ENCODE measurements around the gene PEX11A.
"Not testable (repeated sequence)": the region's sequence is repeated elsewhere in the genome, so short reads cannot be mapped to it uniquely, and the experiment has no call there.

Gene PEX11A, protein sequence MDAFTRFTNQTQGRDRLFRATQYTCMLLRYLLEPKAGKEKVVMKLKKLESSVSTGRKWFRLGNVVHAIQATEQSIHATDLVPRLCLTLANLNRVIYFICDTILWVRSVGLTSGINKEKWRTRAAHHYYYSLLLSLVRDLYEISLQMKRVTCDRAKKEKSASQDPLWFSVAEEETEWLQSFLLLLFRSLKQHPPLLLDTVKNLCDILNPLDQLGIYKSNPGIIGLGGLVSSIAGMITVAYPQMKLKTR

DNA sequence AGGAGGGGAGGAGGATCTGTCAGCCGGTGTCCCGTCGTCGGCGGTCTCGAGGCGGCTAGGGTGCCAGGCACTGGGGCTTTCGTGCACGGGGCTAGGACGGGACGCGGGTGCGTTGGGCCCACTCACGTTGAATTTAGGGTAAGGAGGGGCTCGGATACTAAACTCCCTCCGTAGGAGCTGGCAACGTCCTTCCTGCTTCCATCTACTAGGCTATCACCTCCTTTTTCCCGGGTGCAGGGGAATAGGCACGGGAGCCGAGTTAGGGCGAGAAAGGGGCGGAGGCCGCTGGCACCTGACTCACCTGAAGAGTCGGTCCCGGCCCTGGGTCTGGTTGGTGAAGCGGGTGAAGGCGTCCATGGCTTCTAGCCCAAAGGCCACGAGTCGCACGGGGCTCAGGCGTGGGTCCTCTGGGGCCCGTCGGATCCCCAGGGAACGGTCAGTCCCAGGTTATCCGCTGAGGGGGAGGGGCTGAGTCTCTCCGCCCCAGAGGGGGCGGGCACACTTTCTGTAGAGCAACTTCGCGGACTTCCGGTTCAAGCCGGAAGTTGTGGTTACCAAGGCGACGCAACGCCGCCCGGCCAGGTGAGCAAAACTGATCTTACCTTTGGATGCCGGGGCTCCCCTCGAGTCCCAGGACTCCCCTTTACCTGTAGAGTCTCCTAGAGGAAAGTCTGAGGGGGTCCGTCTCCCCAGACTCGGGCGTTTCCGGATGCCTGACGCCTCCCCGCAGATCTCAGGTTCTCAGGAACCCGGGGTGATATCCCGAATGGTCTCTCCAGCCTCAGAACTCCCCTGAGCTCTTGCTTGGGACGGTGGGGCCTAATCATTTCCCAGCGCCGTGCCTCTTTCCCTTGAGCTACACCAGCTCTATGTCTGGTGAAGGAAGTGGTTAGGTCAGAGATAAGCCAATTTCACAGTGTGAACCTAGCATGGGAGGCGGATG is at the start of gene PEX11A, which contains the start of gene WDR93:
PEX11A (minus strand) TSS at position 479 of the 943 bp plus-strand sequence; CDS start at position 357, 122 bp downstream.
WDR93 (plus strand) TSS at position 536 of the 943 bp plus-strand sequence. CDS start 10,936 bp downstream, outside the sequence.
- DNase-seq (ENCODE audit: low spot score), result peak; percentile 78

DNA sequence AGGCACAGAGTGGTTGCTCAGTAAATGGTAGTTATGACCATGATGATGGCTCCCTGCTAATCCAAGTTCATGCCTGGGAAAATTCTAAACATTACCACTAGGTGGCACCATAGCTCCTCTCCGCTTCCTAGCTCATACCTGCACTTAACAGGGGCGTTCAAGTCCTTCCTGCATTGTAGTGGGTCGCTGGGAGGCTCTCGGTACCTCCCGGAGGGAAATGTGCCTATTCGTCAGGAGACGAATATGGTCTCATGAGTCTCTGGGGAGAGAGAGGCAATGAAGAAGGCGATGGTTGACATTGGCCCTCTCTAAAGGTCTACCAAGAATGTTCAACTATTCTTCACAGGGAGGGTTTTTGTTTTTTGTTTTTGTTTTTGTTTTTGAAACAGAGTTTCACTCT is 49.6 kb upstream of the PEX11A start:
- peak; percentile 80 for DNase-seq (ENCODE audit: low spot score)

DNA sequence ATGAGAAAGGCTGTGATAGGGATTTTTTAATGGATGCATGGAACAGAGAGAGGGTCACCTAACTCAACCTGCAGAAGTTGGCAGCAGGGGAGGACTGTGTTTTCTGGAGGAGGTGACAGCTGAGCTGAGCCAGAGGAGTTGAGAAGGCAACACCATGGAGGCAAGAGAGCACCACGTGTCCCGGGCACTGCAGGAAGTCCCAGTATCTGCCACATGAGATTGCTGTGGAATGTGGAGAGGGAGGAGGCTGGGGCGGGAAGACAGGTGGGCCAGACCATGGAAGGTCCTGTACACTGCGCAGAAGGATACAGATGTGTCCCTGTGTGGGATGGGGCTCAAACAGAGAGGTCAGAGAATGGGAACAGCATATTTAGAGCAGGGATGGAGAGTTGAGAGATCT is 45.2 kb upstream of the PEX11A start:
- no peak for DNase-seq (ENCODE audit: low spot score)

DNA sequence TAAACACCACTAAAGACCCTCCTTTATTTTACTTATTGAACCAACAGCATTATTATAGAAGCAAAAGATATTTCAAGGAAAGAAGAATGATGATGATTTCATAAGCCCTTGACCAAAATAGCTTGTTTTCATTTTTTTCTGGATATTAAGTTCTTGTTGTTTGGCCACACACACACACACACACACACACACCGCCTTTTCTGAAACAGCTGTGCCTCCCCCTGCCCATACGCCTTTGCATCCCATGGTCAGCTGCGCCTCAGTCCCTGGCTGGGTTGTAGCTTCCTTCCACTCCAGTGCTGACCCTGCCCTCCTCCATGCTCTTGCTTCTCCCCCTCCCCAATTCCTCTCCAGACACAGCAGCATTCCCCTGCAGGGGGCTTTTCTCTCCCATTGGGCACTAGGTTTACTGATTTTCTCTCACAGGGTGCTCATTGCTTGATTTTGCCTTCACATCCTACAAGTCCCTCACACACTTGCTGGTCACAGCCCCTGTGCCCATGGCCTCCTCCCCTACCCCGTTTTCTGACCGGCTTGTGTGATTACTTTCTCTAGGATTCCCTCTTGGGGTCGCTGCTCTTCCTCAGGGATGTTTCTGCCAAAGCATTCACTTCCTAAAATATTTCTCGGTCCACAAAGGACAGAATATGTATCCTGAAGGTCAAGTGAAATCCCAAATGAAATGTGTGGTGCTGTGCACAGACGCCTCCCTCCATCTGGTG is 42.1 kb upstream of the PEX11A start:
- no peak for DNase-seq (ENCODE audit: low spot score)

DNA sequence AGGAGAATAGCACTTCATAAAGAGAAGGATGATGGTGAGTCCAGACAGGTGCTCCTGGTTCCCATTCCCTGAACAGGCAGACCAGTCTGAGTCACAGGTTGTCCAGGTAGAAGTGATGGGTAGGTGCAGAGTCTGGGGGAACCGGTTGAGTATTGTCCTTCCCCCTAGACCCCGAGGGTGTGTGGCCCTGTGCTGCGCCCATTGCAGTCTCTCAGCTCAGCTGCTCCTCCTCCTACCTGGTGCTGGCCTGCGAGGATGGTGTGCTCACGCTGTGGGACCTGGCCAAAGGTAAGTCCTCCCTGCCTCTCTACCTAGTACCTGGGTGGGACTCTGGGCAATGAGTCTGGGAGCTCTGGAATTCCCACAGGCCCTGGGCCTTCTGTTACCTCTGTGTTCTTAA is 40.7 kb upstream of the PEX11A start:
- DNase-seq (ENCODE audit: low spot score), result no peak

DNA sequence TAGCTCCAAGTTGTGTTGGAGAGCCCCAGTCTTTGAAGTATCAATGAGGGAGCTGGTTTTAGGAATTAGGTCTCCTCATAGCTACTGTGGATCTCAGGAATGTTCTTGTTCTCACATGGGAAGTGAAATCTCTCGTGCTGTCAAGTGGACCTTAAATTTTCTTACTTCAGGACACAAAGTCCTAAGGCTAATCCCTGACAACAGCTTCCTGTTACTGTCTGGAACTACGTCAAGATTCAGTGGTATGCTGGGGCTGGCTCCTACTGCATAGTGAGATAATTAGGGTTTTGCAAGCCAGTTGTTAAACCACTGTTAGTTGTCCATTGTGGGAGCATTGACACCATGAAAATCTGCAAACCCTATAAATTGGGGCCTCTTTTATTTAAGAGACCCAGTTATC is 37.7 kb upstream of the PEX11A start:
- DNase-seq (ENCODE audit: low spot score), result no peak

DNA sequence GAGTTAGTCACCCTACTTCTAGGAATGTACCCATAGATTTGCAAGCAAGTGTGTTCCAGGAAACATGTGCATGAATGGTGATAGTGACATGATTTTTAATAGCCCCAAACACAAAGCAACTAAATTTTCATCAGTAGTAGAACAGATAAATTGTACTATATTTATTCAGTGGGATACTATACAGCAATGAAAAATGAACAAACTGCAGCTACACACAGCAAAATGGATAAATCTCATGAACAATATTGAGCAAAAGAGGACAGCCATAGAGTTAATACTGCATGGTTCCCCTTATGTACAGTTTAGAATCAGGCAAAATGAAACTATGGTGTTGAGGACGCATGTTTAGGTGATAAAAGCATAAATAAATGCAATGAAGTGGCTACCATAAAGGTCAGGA is 34.5 kb upstream of the PEX11A start:
- DNase-seq (ENCODE audit: low spot score), result no peak

DNA sequence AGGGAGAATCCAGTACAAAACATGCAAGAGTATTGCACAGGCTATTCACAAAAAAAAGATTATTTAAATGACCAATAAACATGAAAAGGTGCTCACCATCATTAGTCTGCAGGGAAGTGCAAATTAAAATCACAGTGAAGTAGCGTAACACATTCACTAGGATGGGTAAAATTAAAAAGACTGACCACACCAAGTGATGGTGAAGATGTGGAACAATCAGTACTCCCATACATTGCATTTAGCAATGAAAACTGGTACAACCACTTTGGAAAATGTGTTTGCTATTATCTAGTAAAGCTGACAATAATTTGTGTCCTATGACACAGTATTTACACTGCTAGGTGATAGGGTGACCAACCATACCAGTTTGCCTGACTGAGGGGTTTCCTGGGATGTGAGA is 34.1 kb upstream of the PEX11A start:
- no peak for DNase-seq (ENCODE audit: low spot score)

DNA sequence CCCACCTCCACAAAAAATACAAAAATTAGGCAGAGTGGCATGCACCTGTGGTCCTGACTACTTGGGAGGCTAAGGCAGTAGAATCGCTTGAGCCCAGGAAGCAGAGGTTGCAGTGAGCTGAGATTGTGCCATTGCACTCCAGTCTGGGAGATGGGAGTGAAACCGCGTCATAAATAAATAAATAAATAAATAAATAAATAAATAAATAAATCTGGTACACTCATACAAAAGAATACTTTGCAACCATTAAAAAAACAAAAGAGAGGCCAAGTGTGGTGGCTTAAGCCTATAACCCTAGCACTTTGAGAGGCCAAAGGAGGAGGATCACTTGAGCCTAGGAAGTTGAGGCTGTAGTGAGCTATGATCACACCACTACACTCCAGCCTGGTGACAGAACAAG is 32.5 kb upstream of the PEX11A start:
- no peak for DNase-seq (ENCODE audit: low spot score)

DNA sequence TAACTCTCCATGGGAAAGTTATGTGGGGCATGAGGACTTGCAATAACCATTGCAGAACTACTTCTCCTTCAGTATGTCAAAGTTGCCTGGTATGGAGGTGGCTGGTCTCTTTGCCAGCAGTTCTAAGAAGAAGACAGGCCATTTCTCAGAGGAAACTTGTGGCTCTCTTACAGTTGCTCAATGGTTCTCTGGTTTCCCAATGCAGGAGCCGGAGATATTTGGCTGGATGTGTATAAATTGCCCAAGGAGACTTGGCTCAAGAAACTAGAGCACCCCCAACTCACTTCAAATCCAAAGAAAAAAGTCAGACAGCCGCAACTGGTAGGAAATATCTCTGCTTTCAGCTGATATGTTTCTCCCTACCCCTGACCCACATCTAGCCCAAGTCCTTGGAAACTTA is 24.2 kb upstream of the PEX11A start:
- DNase-seq (ENCODE audit: low spot score), result no peak

DNA sequence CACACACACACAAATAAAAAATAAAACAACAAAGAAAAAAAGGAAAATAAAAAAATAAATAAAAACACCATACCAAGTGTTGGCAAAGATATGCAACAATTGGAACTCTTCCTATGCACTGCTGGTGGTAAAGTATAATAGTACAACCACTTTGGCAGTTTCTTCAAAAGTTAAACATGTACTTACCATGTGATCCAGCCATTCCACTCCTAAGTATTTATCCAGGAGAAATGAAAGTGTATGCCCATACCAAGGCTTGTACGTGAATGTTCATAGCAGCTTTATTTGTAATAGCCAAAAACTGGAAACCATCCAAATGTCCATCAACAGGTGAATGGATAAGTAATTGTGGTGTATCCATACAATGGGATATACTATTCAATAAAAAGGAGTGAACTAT is 17.0 kb upstream of the PEX11A start:
- DNase-seq (ENCODE audit: low spot score), result no peak

DNA sequence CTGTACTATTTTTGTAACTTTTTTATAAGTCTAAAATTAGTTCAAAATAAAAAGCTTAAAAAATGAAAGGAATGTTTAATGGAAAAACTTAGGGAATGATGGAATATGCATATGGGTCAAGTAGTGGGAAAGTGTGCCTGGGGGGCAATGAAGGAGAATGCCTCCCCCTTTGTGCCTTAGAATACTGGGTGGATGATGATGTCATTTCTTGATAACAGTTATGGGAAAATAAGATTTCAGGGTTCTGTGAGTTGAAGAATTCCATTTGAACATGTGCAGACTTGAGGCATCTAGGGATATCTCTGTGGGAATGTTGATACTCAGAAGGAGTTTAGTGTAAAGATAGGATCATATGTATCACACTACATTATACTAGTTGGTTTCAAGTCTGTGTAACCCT is 13.9 kb upstream of the PEX11A start:
- DNase-seq (ENCODE audit: low spot score), result no peak

DNA sequence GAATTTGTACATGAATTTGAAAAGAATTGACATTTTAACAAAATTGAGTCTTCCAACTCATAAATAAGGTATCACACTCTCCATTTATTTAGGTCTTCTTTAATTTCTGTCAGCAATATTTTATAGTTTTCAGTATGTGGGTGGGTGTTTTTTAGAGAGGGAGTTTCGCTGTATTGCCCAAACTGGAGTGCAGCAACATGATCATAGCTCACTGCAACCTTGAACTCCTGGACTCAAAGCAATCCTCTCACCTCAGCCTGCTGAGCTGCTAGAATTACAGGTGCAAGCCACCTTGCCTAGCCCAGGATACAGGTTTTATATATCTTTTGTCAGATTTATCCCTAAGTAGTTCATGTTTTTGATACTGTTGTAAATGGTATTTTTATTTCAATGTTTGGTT is 4.6 kb upstream of the PEX11A start:
- no peak for DNase-seq (ENCODE audit: low spot score)

DNA sequence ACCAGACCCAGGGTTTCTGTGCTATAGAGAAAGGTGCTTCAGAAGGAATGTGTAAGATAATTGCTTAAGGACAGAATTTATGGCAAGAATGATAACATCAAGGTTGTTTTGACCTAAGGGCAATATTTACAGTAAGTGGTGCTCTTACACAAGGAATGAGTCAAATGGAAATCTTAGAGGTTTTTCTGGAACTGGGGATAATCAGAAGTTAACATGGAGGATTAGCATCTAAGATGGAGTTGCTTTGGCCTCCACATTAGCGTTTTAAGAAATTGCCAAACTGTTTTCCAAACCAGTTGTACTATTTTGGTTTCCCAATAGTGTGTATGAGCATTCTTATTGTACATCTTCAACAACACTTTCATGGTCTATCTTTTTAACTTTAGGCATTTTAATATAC is 3.1 kb upstream of the PEX11A start:
- peak; percentile 3 for DNase-seq (ENCODE audit: low spot score)

DNA sequence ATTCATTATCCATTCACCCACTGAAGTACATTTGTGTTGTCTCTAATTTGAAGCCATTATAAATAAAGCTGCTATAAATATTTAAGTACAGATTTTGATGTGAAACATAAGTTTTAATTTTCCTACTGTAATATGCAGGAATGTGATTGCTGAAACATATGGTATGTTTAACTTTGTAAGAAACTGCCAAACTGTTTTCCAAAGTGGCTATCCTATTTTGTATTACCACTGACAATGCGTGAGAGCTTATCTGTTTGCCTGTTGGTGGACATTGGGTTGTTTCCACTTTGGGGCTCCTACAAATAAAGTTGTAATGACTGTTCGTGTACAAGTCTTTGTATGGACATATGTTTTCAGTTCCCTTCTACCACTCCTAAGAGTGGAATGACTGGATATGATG is 2.5 kb upstream of the PEX11A start:
- DNase-seq (ENCODE audit: low spot score), result no peak

DNA sequence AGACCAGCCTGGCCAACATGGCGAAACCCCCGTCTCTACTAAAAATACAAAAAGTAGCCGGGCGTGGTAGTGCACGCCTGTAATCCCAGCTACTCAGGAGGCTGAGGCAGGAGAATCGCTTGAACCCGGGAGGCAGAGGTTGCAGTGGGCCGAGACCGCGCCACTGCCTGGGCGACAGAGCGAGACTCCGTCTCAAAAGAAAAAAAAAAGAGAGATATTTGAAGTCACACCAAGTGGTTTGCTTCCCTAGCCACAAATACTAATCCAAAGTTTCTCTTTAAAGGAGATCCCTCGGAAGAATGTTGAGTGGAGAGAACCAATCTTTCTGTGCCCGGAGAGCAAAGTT is 651 bp downstream of the PEX11A start:
- not testable (repeated sequence) for DNase-seq (ENCODE audit: low spot score)

DNA sequence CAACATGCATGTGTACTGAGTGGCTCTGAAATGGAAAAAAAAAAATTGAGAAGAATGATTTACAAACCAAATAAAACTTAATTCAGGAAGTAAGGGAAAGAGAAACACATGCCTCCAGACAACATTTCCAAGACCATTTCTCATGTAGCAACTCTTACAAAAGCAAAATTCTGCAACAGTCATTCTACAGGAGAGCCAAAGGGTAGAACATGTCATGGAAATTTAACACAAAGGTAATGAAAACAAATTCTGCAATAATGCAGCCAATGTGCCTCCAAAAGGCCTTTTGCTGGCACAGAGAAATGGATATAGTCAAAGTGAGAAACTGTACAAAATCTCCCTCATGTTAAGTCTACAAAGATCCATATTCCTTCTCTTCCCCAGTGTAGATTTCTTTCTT is 4.0 kb downstream of the PEX11A start:
- no peak for DNase-seq (ENCODE audit: low spot score)

DNA sequence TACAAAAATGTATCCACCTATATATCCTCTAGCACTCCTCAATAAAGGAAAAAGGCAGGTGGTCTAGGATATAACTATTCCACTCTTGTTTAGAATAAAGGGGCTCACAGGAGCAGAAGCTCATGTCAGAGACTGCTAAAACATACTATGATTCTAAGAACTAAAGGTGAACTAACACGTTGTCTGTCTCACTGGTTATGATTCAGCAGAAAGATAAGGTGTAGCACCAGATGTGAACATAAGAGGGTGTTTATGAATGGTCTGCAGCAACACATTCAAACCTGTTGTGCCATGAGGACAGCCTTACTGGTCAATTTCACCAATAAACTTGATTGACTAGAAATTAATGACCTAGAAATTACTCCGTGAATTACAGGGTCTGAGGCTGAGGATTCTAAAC is 4.6 kb downstream of the PEX11A start:
- DNase-seq (ENCODE audit: low spot score), result no peak

DNA sequence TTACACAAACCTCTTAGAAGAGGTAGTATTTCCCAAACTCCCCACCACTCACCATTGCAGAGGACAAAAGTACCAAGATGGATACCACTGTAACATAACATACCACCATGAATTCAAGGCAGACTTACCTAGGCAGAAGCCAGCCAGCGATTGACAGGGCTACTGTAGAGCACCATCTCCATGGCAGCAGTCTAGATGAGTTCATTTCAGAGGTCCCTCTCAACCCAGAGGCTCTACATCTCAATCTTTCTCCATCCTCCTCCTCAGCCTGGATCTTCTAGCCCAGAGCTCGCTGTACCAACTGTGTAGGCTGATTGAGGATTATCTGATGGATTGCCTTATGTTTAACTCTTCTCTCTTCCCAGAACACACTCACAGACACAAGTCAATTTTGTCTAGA is 9.4 kb downstream of the PEX11A start:
- no peak for DNase-seq (ENCODE audit: low spot score)

DNA sequence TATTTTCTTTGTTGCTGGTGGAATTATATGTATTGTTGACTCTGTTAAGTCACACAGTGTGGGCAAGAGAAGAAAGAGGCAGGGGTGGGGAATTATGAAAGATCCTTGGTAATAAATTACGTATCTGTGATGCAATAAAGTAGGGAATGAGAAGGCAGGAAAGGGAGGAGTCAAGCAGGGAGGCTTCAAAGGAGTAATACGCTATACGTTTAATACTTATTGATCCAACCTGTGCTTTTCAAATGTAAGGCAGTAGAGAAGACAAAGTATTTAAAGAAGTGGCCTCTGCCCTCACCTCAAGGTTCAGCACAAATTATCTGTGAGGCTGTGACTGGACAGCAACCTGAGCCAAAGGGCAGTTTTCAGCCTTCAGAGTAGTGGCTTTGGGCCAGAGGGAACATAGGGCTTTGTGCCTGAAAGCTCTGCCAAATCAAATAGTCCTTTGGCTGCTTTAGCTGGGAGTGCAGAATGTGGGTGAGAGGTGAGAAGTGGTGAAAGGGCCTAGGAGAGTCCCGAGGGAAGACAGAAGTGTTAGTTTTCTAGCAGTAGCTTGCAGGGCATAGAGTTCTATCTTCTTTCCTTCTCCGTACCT is 10.2 kb downstream of the PEX11A start:
- no peak for DNase-seq (ENCODE audit: low spot score)

DNA sequence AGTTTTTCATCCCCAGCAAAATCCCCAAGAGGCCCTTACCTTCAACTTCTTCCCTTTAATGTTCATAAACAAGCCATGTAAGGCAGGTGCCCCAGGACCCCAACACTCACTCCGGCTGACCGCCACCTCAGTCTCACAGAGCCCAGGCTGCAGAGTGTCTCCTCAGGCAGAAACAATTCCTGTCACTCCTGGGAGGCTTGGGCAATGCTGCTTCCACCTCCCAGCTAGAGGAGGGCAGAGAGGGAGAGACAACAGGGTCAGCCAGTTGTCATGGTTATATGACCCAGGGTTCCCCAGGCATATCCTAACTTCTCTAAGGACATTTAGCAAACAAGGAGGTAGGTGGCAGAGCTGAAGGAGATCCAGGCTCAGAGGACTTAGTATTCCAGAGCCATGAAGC is 11.3 kb downstream of the PEX11A start, which contains the start of gene PLIN1:
PLIN1 (minus strand) TSS at position 156 of the 400 bp plus-strand sequence. CDS start 1,878 bp downstream, outside the sequence.
- no peak for DNase-seq (ENCODE audit: low spot score)

DNA sequence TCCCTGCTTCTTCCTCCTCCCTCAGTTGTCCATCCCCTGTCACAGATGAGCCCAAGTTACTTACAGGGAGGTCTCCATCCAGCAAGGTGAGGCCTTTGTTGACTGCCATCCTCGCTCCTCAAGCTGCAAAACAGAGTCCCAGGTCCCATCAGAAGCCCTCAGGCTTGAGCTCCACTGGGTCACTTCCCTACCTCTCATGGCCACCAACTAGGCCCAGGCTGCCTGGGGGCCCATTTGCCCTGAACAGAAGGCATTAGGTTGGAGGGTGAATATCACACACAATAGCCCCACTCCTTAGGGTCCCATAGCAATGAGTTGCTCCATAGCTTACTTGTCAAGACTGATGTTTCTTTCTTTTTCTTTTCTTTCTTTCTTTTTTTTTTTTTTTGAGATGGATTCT is 13.2 kb downstream of the PEX11A start:
- no peak for DNase-seq (ENCODE audit: low spot score)
